Left renal cortex interstitium (tissue), 4 donors: ENCODE data around the gene GCSH. TPM values are rescaled to one million over a fixed set of nuclear protein-coding genes. Genes with fewer than 3 reads are reported as not detected.
A peak's percentile ranks its signal among the peaks of the same experiment; 100 is the strongest.
"Not testable (repeated sequence)": the region's sequence is repeated elsewhere in the genome, so short reads cannot be mapped to it uniquely, and the experiment has no call there.

ENCODE experiments used
- DNase-seq, 4 donors: peaks; one replicate each; pipeline ENCODE4 v3.0.0-alpha.2; 2013; ENCODE audit warnings: low read depth in 4 of 4, low spot score in 2 of 4, missing footprints in 1 of 4
- polyA plus RNA-seq, 4 donors: library from polyadenylated mRNA; unstranded; fragments of 120-200 nt; gene quantifications; one replicate each; pipeline ENCODE4 v1.2.1, GENCODE V29; 2013; ENCODE audit not compliant: insufficient read length in 4 of 4

GCSH gene
- polyA plus RNA-seq, result 100 to 1,000 TPM in 1 of 4 donors, 10 to 100 TPM in 3; 77.8 to 102 (median 96.7) TPM

DNA sequence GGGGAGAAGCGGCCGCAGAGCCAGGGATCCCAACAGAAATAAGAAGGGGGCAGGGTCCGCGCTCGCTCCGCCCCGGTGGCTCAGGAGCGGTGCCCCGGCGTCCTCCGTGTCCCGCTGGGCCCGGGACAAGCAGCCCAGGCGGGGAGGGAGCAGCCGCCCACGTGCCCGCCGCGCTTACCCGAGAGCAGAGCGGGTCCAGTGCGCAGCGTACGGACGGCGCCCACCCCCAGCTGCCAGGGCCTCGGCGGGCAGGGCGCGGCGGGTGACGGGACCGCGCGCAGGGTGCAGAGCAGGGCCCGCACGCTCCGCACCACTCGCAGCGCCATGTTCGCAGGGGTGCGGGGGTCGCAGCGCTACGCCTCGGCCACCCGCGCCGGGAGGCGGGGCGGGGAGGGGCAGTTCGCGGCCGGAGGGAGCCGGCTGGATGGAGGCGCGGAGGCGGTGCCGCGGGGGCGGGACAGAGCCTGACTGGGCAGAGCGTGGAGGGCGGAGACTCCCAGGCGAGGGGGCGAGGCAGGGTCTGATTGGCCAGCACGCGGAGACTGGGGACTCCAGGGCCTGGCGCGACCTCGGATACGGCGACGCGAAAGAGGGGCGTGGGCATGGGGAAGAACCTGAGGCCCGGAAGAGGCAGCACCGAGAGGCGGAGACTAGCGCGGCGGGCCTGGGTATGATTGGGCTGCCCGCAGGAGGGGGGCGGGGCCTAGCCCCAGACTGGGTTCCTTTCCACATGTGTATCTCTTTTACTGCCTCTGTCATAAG, at the start of gene GCSH:
Gene GCSH, minus strand, starts transcription at position 443 of the 762 bp plus-strand sequence. Its CDS starts 117 bp downstream, at position 326.
- DNase-seq, result peak; percentile 80 to 97 (median 95)

DNA sequence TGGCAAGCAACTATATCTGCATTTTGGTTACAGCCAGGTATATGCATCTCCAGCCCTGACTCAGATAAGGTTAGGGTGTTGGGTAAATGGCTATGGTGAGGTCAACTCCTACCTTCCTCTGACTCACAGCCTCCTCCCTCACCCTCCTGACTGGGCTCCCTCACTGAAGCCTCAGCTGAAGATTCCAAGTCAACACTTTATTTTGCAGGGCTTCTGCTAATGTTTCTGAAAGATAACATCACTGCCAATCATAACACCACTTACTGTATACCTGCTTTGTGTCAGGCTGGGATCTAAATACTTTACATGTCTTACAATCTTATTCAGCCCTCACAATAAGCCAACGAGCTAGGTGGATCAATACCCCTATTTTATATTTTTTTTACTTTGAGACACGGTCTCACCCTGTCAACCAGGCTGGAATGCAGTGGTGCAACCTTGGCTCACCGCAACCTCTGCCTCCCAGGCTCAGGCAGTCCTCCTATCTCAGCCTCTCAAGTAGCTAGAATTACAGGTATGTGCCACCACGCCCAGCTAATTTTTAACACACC, 47.8 kb upstream of the GCSH start:
- DNase-seq, result no peak

DNA sequence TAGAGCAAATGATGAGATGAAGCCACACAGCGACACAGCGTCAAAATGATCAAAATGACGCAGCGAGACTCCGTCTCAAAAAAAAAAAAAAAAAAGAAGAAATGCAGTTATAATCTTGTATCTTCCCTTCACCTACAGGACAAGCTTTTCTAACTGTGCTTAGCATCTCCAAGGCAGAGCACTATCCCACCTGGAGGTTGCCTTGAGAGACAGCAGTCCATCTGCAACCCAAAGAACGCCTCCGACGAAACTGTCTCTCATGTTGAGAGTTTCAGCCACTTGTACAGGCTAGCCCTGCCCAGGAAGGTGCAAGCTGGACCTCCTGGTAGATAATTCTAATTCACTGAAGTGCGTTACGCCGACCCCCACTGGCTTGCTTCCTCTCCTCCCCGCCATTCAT, 46.7 kb upstream of the GCSH start:
- DNase-seq, result no peak

DNA sequence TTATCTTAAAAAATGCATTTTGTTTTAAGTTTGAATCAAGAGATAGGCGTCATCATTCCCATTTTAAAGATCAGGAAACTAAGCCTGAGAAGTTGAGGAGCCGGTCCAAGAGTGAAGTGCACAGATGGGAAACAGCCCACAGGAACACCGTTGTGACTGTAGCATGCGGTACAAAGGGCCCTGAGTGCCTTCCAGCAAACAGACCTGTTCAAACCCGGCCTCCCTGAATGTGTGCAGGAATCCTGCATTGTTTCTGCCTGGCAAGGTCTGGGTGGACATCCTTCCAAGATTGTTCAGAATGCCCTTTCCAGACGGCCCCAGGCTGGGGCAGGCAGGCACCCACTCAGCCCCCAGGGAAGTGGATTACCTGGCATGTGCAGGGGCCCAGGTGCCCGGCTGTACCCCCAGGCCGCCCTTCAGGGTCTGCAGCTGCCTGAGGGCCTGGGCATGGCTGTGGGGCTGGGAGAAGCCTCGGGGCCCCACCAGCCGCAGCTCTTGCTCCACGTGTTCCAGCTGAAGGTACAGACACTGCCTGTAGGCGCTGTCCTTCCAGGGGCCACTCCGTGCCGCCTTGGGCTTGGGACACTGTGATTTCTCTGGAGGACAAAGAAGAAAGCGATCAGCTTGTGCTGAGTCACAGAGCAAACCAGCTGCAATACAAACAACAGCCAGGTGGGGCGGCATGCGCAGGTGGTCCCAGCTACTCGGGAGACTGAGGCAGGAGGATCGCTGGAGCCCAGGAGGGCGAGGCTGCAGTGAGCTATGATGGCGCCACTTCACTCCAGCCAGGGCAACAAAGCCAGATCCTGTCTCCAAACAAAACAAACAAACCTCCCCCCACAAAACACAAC, 45.0 kb upstream of the GCSH start:
- DNase-seq, result no peak

DNA sequence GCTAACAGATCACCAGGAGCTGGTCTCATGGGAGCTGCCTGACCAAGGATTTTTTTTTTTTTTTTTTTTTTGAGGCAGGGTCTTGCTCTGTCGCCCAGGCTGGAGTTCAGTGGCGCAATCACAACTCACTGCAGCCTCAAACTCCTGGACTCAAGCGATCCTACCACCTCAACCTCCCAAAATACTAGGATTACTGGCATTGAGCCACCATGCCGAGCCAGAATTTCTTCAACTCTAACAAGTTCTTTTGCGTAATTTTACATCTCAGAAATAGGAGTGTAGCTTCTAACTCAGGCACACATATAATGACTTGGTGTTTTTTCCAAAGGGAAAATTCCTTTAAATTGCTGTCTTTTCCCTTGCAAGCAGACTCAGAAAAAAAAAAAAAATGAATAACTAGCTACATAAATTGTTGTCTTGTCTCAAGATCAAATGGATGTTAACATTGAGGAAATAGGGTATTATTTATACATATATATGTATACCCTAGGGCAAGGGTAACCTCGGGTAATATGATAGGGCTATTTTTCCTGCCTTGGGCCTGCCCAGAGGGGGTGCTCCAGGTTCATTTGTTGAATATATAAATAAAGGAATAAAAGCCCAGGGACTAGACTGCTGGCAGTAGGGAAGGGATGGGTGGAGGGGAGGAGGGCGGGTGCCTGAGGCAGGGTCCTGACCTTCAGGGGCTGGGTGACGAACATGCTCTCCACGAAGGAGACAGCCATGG, 42.8 kb upstream of the GCSH start:
- DNase-seq, result no peak

DNA sequence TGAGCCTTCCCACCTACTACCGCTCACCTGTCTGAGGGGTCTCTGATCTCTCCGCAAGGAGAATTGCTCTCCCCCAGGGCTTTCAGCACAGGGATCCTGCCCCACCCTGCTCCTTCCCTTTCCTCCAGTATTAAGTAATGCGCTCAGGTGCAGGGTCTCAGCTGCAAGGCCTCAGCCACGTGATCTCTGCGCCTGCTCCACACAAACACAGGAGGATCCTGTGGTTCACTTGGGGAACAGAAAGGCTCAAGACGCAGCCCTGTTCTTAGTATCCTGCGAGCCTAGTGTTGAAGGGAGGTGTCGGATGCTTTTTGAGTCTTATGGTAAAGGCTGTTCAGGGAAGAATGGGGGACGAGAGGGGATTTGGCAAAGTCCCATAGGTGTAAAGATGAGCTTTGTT, 41.6 kb upstream of the GCSH start:
- no peak for DNase-seq

DNA sequence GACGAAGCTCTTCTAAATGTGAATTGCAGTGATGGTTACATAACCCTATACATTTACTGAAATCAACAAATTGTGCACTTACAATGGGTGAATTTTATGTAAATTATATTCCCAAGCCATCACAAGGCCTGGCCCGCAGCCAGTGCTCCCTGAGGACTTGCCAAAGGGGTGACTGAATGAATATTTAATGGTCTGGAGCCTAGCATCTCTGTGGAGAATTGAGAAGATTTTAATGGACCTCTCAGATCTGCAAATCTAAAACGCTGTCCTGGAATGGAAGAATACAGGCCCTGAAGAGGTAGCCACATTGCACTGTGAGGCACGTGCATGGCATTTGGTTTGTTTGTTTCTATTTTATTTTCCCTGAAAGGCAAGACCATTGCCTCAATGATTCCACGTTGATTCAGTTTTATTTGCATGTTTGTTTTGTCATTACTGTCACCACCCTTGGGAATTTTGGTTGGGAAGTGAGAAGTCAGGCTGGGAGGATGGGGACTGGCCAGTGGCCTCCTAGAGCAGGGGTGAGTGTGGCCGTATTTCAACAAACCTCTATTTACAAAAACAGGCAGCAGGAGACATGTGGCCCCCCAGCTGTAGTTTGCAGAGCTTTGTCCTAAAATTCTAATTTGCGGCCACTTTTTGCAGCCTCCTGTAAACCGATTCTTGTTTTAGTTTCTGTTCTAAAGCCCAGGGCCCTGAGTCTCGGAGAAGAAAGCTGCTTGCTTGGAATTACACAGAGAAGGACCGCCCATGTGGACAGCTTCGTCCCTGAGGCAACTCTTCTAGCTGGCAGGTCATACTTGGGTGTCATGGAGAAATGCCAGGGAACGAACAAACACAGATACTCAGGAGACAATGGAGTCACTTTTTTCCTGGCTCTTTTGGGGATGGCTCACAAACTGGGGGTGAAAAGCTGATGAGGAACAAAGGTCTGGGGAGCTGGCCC, 40.5 kb upstream of the GCSH start:
- DNase-seq, result peak; percentile 7 to 22 (median 14)

DNA sequence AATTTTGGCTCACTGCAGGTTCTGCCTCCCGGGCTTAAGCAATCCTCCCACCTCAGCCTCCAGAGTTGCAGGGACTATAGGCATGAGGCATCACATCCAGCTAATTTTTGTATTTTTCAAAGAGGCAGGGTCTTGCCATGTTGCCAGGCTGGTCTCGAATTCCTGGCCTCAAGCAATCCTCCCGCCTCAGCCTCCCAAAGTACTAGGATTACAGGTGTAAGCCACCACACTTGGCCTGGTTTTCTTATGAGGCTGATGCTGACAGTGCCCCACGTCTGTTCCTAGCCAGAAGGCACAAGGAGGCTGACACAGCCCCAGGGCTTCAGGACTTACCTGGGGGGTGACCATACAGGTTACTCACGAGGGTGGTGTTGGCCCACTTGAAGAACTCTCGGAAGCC, 33.9 kb upstream of the GCSH start:
- DNase-seq, result no peak

DNA sequence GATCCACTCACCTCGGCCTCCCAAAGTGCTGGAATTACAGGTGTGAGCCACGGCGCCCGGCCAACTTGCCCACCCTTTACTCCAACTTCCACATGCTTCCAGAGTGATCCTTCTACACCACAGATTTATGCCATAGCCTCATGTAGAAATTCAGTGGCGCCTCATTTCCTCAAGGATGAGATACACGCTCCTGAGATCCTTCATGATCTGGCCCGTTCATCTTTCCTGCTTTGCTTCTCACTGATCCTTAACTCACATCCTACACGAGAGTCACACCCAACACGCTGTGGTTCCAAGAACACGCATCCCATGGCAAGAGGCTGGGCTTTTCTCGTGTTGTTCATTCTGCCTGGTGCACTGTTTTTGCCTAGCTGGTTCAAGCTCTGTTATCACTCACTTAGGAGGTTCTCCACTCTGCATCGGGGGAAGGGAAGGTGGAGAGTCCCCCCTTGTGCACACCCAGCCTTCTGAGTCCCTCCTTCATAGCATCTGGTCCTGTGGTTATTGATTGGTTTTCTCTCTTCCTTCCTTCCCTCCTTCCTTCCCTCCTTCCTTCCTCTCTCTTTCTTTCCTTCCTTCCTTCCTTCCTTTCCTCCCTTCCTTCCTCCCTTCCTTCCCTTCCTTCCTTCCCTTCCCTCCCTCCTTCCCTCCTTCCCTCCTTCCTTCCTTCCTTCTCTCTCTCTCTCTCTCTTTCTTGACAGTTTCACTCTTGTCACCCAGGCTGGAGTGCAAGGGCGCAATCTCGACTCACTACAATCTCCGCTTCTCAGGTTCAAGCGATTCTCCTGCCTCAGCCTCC, 32.7 kb upstream of the GCSH start:
- no peak for DNase-seq

DNA sequence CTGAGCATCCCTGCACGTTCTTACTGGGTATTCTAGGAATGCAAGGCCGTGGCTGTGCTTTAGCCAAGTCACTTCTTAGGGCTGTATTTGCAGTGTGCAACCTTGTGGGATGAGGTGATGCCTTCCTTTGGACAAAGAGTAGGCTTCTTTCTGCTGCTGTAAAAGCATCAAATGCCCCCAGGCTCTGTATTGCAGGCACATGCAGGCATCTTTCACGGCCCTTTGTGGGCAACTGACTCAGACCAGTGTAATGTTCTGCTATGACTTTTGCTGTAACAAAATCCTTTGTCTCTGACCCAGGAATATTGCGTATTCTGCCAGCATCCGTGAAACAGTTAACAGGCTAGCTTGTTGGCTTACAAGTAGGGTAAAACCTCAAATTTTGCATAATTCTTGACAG, 30.9 kb upstream of the GCSH start:
- no peak for DNase-seq

DNA sequence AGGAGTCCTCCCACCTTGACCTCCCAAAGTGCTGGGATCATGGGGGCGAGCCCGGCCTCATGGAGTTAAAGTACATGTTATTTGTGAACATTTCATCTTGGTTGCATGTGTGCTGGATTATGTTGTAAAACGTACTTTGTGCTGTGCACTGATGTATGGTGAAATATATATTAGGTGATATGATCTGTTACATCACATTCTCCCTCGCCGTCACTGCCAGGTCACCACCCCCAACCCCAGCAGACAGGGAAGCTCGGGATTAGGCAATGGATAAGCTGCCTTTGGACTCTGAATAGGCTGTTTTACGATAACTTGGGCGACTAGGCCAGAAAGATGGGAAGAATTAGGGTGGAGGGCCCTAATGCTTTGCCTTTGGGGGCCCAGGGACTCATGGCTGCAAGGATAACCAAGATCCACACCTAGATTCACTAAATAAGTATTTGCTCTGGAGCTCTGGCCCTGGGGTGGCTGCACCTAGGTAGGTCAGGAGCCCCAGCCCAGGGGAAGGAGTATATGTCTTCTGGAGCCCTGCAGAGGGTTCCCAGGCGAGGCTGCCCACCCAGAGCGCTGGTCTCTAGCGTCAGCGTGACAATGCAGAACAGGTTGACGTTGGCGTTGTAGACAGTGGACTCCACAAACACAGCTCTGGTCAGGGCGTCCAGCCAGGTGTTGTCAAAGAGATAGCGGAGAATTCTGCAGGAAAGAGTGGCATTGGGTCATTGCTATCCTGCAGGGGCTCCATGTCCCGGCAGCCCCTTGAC, 27.1 kb upstream of the GCSH start:
- DNase-seq, result no peak

DNA sequence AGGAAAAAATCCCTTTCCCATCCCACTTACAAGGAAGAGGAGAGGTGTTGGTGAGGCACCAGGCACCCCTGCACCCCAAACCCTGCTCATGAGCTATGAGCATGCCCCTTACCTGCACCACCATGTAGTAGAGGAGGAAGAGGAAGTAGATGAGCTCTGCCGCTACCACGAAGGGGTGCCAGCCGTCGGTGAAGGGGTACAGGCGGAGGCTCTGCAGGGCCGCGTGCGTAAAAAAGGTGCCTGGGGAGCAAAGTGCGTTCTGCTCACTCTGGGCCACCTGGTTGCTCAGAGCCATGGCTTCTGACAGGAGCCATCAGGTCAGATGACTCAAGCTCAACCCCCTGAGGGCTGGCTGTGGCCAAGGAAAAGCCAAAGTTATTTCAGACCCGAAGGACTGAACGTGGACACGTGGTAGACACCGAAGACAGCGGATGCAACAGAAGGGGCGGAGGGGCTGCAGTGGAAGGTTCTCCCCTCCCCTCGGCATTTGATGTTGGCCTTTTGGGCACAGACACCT, 25.3 kb upstream of the GCSH start:
- DNase-seq, result no peak

DNA sequence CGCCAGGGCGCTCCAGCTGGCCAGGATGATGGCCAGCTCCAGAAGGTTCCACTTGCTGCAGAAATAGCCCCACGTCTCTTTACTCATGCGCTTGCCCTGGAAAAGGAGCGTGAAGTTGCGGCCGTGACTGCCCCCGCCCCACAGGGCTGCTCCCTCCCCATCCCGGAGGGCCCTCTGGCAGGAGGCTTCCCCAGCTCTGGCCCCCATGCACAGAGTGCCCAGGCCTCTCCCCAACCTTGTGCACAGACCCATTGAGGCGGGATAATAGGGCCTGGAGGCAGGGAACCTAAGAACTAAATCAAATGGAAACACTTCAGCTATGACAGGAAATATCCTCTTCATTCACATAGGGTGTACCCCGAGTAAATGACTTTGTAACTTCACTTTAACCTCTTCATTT, 21.2 kb upstream of the GCSH start:
- DNase-seq, result no peak

DNA sequence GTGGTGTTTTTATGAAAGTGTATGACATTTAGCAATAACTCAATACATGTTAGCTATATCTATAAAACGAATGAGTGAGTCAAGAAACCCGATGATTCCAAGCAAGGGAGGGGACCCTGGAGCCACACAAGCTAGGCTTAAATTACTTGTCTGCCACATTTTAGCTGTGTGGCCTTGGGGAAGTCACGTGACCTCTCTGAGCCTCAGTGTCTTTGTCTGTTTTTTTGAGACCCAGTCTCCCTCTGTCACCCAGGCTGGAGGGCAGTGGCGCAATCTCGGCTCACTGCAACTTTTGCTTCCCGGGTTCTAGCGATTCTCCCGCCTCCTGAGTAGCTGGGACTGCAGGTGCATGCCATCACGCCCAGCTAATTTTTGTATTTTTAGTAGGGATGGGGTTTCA, 20.1 kb upstream of the GCSH start:
- DNase-seq, result no peak

DNA sequence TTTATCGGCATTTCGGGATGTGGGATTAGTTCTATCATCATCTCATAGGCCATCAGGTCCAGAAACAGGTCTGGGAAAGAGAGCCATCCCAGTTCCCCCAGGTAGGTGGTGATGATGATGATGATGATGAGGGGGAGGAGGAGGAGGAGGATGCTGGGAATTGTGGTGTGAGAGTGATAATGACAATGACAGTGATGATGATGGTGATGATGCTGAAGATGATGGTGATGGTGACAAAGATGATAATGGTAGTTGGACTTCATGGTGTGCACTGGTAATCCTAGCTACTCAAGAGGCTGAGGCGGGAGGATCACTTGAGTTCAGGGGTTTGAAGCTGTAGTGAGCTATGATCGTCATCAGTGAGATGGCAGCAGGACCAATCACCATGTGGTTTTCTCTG, 16.3 kb upstream of the GCSH start:
- no peak for DNase-seq

DNA sequence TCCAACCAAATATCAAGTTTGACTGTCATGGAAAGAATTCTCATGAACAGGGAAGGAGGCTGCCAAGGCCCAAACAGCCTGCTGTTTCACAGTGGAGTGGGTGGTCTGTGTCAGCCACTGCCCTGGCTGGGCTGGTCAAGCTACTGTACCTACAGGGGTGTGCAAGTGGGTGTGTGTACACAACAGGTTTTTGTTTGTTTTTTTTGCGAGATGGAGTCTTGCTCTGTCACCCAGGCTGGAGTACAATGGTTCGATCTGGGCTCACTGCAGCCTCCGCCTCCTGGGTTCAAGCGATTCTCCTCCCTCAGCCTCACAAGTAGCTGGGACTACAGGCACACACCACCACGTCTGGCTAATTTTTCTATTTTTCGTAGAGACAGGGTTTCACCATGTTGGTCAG, 13.1 kb upstream of the GCSH start:
- not testable (repeated sequence) for DNase-seq

DNA sequence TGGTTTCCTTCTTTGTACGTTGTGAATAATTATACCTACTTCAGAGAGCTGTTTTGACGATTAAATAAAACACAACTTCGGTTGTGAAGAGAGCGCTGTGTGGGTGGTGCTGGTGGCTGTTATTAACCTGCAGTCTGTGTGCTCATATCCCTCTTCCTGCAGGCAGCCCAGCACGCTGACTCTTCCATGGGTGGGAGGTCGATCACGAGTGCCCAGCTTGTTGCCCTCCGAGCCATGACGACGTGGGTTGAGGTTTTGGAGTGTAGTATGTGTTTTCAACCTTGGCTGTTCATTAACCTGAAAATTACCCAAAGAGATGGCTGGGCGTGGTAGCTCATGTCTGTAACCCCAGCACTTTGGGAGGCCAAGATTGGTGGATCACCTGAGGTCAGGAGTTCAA, 11.3 kb upstream of the GCSH start:
- DNase-seq, result no peak
